Activated CD4-positive, CD25-positive, alpha-beta regulatory T cell treated with anti-CD3 and anti-CD28 coated beads, Interleukin-2, amount 50 U/mL, for 72 hours (primary cell): ENCODE measurements around the gene NFIX.

Source experiments
- DNase-seq: peaks from one replicate; pipeline ENCODE4 v3.0.0; 2021

NFIX gene

DNA sequence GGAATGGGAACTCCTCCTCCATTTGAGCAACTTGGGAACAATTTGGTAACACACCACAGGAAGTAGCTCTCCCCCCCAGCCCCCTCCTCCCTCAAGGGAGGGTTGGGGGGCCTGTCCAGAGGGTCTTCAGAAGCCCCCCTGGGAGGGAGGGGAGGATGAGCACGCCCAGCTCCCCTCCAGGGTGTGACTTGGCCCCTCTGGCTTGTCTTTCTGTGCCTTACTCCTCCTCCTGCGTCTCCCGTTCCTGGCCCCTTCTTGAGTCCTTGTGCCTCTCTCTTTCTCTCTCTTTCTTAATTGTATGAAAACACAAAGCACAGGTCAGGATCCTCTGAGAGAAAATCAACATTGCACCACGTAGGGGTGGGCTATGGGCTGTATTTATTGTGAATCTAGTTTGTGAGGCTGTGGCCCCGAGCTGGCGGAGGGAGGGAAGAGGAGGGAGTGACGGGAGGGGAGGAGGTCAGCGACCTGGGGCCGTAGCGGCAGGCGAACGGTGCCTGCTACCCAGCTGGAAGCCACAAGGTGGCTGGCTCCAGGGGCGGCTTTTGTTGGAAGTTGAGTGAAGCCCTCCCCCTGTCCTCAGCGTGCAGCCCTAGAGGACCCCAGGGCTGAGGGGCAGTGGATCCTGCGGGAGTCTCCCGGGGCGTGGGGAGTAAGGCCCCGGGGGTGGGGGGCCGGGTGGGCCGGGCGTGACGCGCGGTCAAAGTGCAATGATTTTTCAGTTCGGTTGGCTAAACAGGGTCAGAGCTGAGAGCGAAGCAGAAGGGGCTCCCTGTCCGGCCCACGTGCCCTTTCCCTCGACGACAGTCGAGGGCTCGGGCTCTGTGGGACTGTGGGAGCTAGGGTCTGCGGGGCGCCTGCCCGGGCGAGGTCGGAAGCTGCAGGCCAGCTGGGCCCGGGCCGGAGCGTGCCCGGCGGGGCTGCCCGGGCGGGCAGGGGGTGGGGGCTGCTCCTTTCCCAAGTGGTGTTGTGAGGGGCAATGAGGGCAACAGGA is 101.0 kb downstream of the NFIX start:
- DNase-seq = no peak

DNA sequence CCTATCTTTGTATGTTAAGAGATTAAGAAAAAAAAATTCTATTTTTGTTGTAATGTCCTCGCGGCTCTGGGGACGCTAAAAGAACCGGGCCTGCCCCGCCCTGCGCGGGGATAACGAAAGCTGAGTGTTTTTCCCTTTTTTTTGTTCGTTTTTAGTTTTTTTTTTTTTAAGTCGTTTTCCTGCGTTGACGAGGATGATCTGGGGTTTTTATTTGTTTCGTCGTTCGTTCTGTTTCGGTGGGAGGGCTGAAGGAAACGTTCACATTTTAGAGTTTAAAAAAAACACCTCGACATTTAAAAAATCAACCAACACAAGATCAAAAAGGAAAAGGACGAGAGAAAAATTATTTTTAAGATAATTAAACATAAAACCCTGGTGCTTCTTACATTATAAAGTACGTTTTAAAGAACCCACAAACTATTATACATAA is 101.8 kb downstream of the NFIX start:
- no peak for DNase-seq

DNA sequence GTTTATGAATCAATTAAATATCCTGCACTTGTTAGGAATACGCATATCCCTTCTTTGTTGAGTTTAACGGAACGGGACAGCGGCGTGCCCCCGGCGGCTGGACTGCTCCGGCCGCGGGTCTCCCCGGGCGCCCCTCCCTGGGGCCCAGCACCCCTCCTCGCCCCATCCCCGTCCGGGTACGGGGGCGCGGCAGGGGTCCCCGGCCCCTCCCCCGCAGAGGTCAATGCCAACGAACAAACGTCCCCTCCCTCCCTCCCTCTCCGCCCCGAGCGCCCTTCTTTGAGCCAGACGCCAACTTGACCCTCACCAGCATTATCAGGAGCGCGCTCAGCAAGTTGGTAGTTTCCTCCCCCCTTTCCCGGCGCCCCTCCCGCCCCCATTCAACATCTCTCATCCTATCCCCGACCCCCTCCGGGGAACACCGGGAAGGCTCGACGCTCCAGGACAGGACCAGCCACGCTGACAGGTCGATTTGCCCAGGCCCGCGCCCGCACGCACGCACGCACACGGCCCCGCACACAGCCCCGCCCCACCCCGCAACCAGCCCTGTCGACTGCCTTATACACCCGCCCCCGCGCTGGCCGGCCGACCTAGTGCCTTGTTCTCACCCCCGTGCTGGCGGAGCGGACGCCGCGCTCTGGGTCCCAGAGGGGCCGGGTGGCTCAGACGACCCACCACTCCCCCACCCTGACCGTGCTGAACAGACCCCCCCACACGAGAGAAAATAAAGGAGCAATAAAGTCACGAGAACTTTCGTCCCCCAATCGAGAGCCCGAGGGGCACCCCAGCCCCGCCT is 102.4 kb downstream of the NFIX start:
- no peak for DNase-seq

- DNase-seq = no peak
Observed at GRCh38 chr19:13098277-13099072, 103.2 kb downstream of the NFIX start.

- peak; percentile 77 for DNase-seq
Observed at GRCh38 chr19:13099073-13099999, 104.1 kb downstream of the NFIX start.

GRCh38 chr19:13100031-13100588 is 104.8 kb downstream of the NFIX start:
- peak; percentile 82 for DNase-seq

- DNase-seq = no peak
Observed at GRCh38 chr19:13100841-13101589, 105.7 kb downstream of the NFIX start.

DNA sequence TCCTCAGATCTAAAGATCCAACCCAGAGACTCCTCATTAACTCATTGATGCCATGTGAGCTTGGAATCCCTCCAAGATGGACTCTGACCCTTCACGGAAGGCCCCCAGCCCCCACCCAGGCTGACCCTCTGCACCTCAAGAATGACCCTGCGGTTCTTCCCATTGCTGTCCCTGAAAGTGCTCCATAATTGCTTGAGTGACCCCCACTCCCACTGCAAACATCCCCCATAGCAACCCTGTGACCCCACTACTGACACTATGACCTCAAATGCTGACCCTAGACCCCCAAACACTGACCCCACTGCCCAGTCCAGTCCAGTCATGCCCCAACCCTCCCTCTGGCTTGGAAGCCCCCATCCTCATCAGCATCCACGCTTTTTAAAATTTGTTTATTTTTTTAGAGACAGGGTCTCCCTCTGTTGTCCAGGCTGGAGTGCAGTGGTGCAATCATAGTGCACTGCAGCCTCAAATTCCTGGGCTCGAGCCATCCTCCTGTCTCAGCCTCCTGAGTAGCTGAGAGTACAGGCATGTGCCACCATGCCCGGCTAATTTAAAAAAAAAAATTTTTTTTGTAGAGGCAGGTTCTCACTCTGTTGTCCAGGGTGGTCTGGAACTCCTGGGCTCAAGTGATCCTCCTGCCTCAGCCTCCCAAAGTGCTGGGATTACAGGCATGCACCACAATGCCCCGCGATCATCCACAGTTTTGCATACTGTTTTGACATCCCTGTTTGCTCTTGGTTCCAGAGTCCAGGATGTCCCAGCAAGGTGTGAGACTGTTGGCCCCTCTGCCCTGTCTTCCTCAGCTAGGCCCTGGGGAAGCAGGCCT is 106.5 kb downstream of the NFIX start:
- no peak for DNase-seq

DNA sequence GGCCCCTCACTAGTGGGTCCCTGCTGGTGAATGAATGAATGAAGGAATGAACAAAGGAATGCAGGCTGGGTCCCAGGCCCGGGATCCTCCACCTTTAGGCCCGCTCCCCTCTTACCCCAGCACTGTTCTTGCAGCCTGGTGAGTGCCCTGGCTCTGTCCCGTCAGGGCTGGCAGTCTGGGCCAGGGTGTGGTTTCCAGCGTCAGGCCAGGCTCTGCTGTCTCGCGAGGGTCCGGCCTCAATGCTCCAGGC is 107.1 kb downstream of the NFIX start:
- DNase-seq = no peak

GRCh38 chr19:13102666-13103580 is 107.6 kb downstream of the NFIX start, which contains the start of gene LYL1:
TSS of gene LYL1 (minus strand) at chr19:13102858. CDS start at chr19:13101171, 1,687 bp downstream.
- DNase-seq = peak; percentile 58

GRCh38 chr19:13103581-13104359 is 108.5 kb downstream of the NFIX start:
- DNase-seq = no peak

DNA sequence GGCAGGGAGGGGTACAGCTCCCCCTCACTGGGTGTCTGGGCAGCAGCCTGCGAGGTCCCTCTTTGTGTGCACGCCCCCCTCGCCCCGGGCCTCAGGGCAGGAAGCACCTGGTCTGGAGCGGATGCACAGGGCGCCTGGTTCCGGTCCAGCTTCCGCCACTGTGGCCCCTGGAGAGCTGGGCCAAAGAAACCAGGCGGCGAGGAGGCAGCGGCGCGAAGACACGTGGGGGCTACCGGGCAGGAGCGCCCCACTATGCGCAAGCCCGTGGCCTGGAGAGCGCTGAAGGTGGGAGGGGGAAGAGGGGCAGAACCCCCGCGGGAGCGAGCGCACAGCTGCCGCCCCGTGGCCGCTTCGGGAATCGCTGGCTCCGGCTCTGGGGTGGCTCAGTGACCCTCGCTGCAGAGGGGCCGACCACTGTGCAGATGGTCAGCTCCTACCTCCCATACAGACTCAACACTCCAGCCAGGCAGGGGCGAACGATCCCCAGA is 109.1 kb downstream of the NFIX start:
- DNase-seq = peak; percentile 77

DNA sequence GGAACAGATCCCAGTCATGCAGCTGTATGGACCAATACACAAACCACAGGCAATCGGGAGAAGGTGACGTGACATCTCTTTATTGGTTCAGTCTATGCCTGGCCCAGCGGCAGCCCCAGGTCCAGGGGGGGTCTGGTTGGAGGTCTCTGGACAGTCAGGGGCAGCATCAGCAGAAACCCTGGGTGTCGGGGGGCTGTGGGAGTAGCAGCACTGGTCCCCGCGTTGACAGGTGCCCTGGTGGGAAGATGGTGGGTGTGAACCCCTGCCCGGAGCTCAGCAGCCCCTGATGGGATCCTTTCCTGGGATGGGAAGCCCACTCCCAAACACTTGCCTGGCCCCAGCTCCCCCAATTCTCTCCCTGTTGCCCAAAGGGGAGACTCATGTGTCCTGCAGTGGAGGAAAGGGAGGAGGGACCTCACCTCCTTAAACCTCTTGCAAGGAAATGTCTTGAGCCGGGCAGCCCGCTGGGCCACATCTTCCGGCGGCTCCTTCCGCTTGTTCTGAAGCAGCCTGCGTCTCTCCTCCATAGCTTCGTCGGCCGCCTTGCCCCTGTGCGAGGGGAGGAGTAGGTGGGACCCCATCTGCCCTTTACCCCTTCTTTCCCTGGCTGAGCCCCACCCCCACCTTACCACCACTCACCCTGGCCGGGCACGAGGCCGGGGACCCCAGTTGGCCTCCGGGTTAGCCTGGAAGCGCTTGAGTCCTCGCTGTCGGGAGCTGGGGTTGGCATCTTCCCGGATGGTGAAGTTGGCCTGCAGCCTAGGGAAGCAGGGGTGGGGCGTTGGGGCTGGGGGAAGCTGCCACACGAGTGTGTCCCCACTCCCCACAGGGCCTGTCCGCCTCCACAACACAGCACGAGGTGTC is 109.8 kb downstream of the NFIX start:
- no peak for DNase-seq

DNA sequence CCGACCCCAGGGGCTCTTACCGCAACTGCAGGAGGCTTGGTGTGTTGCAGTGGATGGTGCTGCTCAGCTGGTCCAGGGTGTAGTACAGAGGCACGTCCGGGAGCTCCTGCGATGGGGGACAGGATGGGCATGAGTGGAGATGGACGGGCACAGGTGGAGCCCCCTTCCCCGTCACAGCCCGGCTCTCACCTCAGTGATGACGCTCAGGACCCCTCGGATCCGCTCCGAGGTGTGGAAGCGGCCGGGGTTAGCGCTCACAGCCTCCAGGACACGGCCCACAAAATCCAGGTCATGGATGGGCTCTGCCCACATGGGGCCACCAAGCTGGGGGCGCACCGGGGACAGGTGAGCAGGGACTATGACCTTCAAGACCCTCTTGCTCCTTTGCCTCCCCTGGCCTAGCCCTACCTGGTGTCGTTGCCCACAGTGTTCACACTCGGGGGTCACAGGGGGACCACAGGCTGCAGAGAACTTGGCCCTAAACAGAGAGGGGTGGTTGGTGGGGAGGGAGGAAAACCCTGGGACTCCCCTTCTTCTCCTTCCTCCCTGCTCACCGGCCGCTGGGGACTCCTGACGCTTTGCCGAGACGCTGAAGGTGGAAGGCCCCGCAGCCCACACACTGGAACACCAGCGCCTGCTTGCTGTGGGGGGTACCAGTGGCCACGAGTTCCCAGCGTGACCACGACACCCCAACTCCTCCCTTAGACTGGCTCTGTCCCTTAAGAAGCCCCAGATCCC is 114.3 kb downstream of the NFIX start:
- DNase-seq = no peak

DNA sequence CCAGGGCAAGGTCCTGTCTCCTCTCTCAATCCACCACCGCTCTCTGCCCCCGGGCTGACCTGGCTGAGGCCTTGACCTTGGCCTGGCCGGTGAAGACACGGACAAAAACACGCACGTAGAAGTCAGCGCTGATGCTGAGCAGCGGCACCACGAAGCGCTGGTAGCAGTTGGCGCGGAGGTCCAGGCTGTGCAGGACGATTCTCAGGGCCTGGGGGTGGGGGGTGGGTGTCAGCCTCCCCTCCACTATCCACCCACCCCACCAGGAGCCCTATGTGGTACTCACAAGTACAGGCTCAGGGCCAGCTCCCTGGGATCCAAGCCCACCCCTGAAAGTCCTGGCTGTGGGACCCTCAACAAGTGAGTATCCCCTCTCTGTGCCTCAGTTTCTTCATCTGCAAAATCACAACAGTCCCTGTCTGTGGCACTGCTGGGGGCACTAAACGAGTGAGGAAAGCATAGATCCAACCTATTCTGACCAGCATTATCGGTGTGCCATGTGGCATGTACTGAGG is 114.9 kb downstream of the NFIX start:
- DNase-seq = no peak

DNA sequence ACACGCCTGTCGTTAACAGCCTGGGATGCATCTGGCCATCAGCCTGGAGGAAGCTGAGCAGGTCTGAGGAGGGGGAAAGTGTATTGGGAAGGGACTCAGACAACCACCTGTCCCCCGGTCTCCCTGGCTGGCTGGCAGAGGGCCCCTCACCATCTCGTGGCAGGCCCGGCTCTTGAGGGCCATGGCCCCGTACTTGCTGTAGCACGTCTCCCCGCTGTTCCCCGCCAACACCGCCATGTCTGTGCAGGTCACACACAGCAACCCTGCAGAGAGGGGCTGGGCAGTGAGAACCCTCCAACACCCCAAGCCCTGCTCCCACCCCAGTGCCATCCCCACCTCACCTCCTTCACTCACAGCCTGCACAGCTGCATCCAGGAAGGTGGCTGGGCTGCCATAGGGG is 117.3 kb downstream of the NFIX start:
- no peak for DNase-seq
